Kidney (tissue), 14 donors: ENCODE data around the gene MEGF11. TPM values are rescaled to one million over a fixed set of nuclear protein-coding genes. Genes with fewer than 3 reads are reported as not detected.

Experiments used
- DNase-seq, 5 donors: peaks; one replicate each; pipeline ENCODE4 v3.0.0-alpha.2; 2013 to 2020
- FAIRE-seq: peaks from 2 replicates; lab custom pipeline; 2012; peaks lifted over from hg19 to GRCh38; lab: Jason Lieb, UNC
- H3K27ac ChIP-seq, 2 donors: one replicate each; pipeline ENCODE4 v1.7.0; 2013; ENCODE audit warnings: low read depth in 2 of 2, low read length in 2 of 2, inconsistent platforms in 1 of 2
- H3K27me3 ChIP-seq: one replicate; pipeline ENCODE4 v1.7.1; 2013; ENCODE audit warnings: low read length, inconsistent platforms; ENCODE audit not compliant: control insufficient read depth, insufficient read depth
- H3K36me3 ChIP-seq, 3 donors: one replicate each; pipeline versions ENCODE4 v1.7.0 to v1.7.1; 2013; ENCODE audit warnings: low read length in 3 of 3, control low read depth in 1 of 3, inconsistent platforms in 1 of 3; ENCODE audit not compliant: insufficient read depth in 3 of 3, control insufficient read depth in 2 of 3
- H3K4me1 ChIP-seq, 3 donors: one replicate each; pipeline versions ENCODE4 v1.7.0 to v1.7.1; 2013; ENCODE audit warnings: low read length in 3 of 3, inconsistent platforms in 1 of 3, low read depth in 1 of 3; ENCODE audit not compliant: control insufficient read depth in 2 of 3, insufficient read depth in 2 of 3
- H3K4me3 ChIP-seq, 3 donors: one replicate each; pipeline versions ENCODE4 v1.7.0 to v1.8.1; 2013; ENCODE audit warnings: low read length in 3 of 3, control low read depth in 1 of 3, inconsistent platforms in 1 of 3
- H3K9ac ChIP-seq, 3 donors: one replicate each; pipeline versions ENCODE4 v1.7.0 to v1.7.1; 2013; ENCODE audit warnings: low read length in 3 of 3, control low read depth in 1 of 3, inconsistent platforms in 1 of 3
- H3K9me3 ChIP-seq, 3 donors: one replicate each; pipeline versions ENCODE4 v1.7.0 to v1.7.1; 2013; ENCODE audit warnings: low read length in 3 of 3, control low read depth in 1 of 3, inconsistent platforms in 1 of 3; ENCODE audit not compliant: control insufficient read depth in 2 of 3, insufficient read depth in 1 of 3
- CTCF ChIP-seq: IDR thresholded peaks from 3 replicates; pipeline ENCODE4 v1.5.1; 2012; ENCODE audit warnings: mild to moderate bottlenecking, moderate library complexity, borderline replicate concordance; ENCODE audit not compliant: insufficient read depth; ENCODE audit errors: extremely low read depth
- intact Hi-C: fragments of 100-400 bp; cut with DNase I; formaldehyde crosslinking; loops from one replicate; pipeline ENCODE4 v1.11.1; 2022
- polyA plus RNA-seq: library from polyadenylated mRNA; stranded (reverse); fragments of 350-450 nt; fragmentation: Illumina TruSeq; extraction: RNeasy Lipid Tissue Mini Kit (QIAGEN cat#74804); gene quantifications from one replicate; pipeline ENCODE4 v1.2.3, GENCODE V29; 2014; ENCODE audit warnings: low read depth, low replicate concordance; ENCODE audit not compliant: insufficient read depth
- total RNA-seq: library from RNA; stranded (reverse); fragmentation: NEBNext Ultra II Directional; extraction: Animal tissue kit (Norgen Biotek cat#: 25700); gene quantifications from one replicate; pipeline ENCODE4 v1.2.1, GENCODE V29; 2021
- donor health status: control.
- donor health status: control.
- donor health status: control.
- donor health status: control.
- donor health status: control.
- donor health status: DM: yes; HTN: yes; CAD: no.
- donor health status: Normal renal cell carcinoma (clear cell type).

Gene MEGF11
- total and polyA plus RNA-seq, 2 donors from 2014 or later: 10.4 to 41.8 TPM

GRCh38 chr15:66189291-66189690, 64.3 kb downstream of the MEGF11 start:
- no peak overlapping the region for H3K4me3 ChIP-seq
- DNase-seq (no peak), FAIRE-seq (no peak)
- no peaks in the 10 kb centered on the region for H3K4me1 ChIP-seq
- no peak overlapping the region for H3K9ac ChIP-seq
- no peaks in the 10 kb centered on the region for H3K36me3 ChIP-seq
- TF ChIP-seq CTCF: no peak
- H3K9me3 ChIP-seq: no peaks in the 10 kb centered on the region
- H3K27ac ChIP-seq: no peak overlapping the region
- intact Hi-C loops: no loop called here
- H3K27me3 ChIP-seq: no peaks in the 10 kb centered on the region

- Histone ChIP-seq H3K9me3 (no peaks in the 10 kb centered on the region), H3K36me3 (no peaks in the 10 kb centered on the region), H3K27me3 (no peaks in the 10 kb centered on the region), H3K9ac (no peak overlapping the region), H3K4me3 (no peak overlapping the region), H3K27ac (no peak overlapping the region), H3K4me1 (no peaks in the 10 kb centered on the region)
- DNase-seq (no peak), FAIRE-seq (no peak)
- no peak for TF ChIP-seq CTCF
- intact Hi-C loops: no loop called here
These were observed 65.1 kb downstream of the MEGF11 start for GRCh38 chr15:66188464-66188863.

- no peak overlapping the region for H3K9ac ChIP-seq
- H3K4me1 ChIP-seq: no peaks in the 10 kb centered on the region
- intact Hi-C loops: no loop called here
- no peaks in the 10 kb centered on the region for H3K9me3 ChIP-seq
- no peak overlapping the region for H3K27ac ChIP-seq
- no peaks in the 10 kb centered on the region for H3K27me3 ChIP-seq
- H3K4me3 ChIP-seq: no peak overlapping the region
- FAIRE-seq (no peak), DNase-seq (no peak)
- H3K36me3 ChIP-seq: no peaks in the 10 kb centered on the region
- TF ChIP-seq CTCF: no peak
These were observed 66.3 kb downstream of the MEGF11 start for GRCh38 chr15:66187271-66187670.
